HL-60/S4 treated with phorbol 12-myristate 13-acetate at 8.2 ng/mL for 4 days and 3 days (cell line): ENCODE results near the gene NOMO2.
"Not testable (repeated sequence)": the region's sequence is repeated elsewhere in the genome, so short reads cannot be mapped to it uniquely, and the experiment has no call there.

Source experiments
- in situ Hi-C: fragments of 300-500 bp; cut with MboI; formaldehyde crosslinking; loops from 2 replicates; pipeline ENCODE4 v1.15.0; 2022; ENCODE audit warnings: low sequenced_read_pairs

NOMO2 gene

GRCh38 chr16:18575298-18575917 is 13.5 kb upstream of the NOMO2 start:
- in situ Hi-C loops = not testable (repeated sequence)

GRCh38 chr16:18573887-18574286 is 12.0 kb upstream of the NOMO2 start:
- in situ Hi-C loops = not testable (repeated sequence)

GRCh38 chr16:18572973-18573372 is 11.1 kb upstream of the NOMO2 start:
- in situ Hi-C loops = not testable (repeated sequence)

- in situ Hi-C loops = not testable (repeated sequence)
These were observed 9.5 kb upstream of the NOMO2 start for GRCh38 chr16:18571307-18571850.

GRCh38 chr16:18570529-18571306 is 8.8 kb upstream of the NOMO2 start:
- in situ Hi-C loops = not testable (repeated sequence)

- in situ Hi-C loops = not testable (repeated sequence)
These were observed 1.3 kb downstream of the NOMO2 start for GRCh38 chr16:18560416-18561220.

GRCh38 chr16:18553671-18554070 is 8.2 kb downstream of the NOMO2 start:
- in situ Hi-C loops = not testable (repeated sequence)

GRCh38 chr16:18547382-18547781 is 14.5 kb downstream of the NOMO2 start:
- in situ Hi-C loops = not testable (repeated sequence)

GRCh38 chr16:18546853-18547252 is 15.0 kb downstream of the NOMO2 start:
- in situ Hi-C loops = not testable (repeated sequence)

- in situ Hi-C loops = not testable (repeated sequence)
These were observed 17.4 kb downstream of the NOMO2 start for GRCh38 chr16:18544232-18545081.

GRCh38 chr16:18541912-18542311 is 20.0 kb downstream of the NOMO2 start:
- in situ Hi-C loops = not testable (repeated sequence)

- in situ Hi-C loops = not testable (repeated sequence)
These were observed 24.9 kb downstream of the NOMO2 start for GRCh38 chr16:18537004-18537403.

- in situ Hi-C loops = not testable (repeated sequence)
These were observed 26.3 kb downstream of the NOMO2 start for GRCh38 chr16:18535519-18536168.

- in situ Hi-C loops = not testable (repeated sequence)
These were observed 27.6 kb downstream of the NOMO2 start for GRCh38 chr16:18534308-18534707.

GRCh38 chr16:18531323-18531722 is 30.6 kb downstream of the NOMO2 start:
- in situ Hi-C loops = not testable (repeated sequence)

GRCh38 chr16:18530329-18530728 is 31.6 kb downstream of the NOMO2 start:
- in situ Hi-C loops = not testable (repeated sequence)

- in situ Hi-C loops = not testable (repeated sequence)
These were observed 35.4 kb downstream of the NOMO2 start for GRCh38 chr16:18526547-18526946.

GRCh38 chr16:18525882-18526482 is 35.9 kb downstream of the NOMO2 start:
- in situ Hi-C loops = not testable (repeated sequence)

- in situ Hi-C loops = not testable (repeated sequence)
These were observed 39.3 kb downstream of the NOMO2 start for GRCh38 chr16:18522637-18523036.
